GM19395 (cell line): ENCODE measurements around the gene MED15.
"Not testable (repeated sequence)": the region's sequence is repeated elsewhere in the genome, so short reads cannot be mapped to it uniquely, and the experiment has no call there.

Experiments
- ATAC-seq: cut with Tn5 transposase; IDR thresholded peaks from one replicate; pipeline ENCODE4 v1.9.1; 2021; ENCODE audit warnings: mild to moderate bottlenecking, moderate library complexity; ENCODE audit not compliant: unreplicated experiment

MED15 gene, protein sequence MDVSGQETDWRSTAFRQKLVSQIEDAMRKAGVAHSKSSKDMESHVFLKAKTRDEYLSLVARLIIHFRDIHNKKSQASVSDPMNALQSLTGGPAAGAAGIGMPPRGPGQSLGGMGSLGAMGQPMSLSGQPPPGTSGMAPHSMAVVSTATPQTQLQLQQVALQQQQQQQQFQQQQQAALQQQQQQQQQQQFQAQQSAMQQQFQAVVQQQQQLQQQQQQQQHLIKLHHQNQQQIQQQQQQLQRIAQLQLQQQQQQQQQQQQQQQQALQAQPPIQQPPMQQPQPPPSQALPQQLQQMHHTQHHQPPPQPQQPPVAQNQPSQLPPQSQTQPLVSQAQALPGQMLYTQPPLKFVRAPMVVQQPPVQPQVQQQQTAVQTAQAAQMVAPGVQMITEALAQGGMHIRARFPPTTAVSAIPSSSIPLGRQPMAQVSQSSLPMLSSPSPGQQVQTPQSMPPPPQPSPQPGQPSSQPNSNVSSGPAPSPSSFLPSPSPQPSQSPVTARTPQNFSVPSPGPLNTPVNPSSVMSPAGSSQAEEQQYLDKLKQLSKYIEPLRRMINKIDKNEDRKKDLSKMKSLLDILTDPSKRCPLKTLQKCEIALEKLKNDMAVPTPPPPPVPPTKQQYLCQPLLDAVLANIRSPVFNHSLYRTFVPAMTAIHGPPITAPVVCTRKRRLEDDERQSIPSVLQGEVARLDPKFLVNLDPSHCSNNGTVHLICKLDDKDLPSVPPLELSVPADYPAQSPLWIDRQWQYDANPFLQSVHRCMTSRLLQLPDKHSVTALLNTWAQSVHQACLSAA

DNA sequence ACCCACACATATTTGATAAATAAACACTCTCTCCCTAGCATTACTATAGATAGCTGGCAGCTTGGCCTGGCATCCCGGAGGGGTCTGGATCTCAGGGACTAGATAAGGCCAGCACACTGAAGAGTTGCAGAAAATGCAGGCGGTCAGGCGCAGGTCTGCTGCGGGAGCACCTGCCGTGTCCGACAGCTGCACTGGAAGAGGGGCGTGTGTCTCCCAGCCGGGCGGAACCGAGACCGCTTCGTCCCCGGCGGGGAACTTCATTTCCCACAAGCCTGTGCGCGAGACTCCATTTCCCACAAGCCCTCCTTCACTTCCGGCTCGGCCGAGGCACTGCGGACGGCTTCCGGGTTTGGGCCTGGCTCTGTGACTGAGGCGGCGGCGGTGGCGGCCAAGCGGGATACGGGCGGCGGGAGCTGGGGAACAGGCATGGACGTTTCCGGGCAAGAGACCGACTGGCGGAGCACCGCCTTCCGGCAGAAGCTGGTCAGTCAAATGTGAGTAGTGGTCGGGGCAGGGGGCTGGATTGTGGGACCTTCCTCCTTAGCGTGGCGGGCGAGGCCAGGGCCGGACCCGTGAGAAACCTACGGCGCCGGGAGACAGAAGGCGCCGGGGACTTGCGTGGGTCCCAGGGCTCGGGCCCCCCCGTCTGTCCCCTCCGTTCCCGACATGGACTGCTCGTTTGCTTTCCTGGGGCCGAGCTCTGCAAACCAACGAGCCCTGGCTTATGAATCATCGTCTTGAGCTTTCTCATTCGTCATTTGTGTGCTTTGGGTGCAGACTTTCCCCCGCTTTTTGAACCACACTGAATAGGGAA lies at the start of gene MED15:
Gene MED15 (plus strand): TSS at position 358 of the 814 bp plus-strand sequence. CDS start 69 bp downstream, at position 427.
- ATAC-seq = peak; percentile 68

DNA sequence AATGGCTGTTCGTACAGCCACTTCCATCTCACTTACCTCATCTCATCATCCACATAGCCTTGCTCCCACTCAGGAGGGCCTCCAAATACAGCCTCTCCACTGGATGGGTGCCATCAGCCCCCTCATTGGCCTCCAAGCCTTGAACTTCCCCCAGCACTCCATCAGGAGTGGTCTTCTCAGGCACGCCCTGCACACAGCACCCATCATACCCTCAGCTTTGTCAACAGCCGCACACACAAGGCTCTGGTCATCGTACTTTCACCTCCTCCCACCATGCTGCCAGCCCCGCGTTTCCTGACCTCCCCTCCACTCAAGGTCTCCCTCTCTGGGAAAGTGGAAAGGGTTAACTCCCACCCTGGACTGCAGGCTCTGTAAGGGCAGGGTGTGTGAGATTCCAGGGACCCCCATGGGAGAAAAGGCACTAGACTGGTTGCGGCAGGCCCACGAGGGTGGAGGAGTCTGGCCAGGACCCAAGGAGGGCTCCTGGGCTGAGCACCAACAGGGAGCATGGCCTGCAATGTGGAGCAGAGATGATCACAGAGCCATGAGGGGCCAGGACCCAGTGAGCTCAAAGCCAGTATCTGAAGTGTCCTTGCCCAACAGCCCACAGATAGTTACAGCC lies 48.8 kb upstream of the MED15 start:
- no peak for ATAC-seq

DNA sequence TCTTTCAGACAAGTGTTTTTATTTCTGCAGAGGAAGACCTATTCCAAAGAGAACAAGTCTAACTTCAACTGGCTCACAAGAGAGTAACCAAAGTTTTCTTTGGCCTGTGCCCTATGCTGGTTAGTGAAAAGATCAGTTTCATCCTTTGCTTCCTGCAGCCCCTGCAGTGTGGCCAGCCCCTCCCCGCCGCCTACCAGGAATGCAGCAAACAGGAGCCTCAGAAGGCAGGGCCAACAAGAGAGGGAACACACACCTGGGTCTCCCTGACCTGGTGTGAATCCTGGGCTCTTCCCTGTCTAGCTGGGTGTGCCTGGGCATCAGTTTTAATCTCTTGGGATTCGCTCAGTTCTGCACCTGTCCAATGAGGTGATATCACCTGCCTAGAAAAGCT lies 48.3 kb upstream of the MED15 start:
- no peak for ATAC-seq

DNA sequence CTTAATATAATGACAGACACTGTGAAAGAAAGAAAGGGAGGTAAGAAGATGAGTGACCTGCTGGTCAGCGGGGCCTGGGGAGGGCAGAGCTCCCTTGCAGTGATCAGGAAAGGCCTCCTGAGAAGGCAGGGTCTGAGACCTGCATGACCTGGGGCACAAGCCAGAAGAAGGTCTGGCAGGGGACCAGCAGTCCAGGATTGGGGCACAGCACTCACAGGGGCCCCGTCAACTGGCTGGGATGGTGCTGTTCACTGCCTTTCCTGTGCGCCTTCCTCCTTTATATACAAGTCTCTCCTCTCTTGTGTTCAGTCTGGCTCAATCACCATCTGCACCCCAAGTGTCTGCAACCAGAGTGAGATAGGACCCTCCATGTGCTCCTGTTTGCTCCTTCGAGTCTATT lies 47.5 kb upstream of the MED15 start:
- no peak for ATAC-seq

DNA sequence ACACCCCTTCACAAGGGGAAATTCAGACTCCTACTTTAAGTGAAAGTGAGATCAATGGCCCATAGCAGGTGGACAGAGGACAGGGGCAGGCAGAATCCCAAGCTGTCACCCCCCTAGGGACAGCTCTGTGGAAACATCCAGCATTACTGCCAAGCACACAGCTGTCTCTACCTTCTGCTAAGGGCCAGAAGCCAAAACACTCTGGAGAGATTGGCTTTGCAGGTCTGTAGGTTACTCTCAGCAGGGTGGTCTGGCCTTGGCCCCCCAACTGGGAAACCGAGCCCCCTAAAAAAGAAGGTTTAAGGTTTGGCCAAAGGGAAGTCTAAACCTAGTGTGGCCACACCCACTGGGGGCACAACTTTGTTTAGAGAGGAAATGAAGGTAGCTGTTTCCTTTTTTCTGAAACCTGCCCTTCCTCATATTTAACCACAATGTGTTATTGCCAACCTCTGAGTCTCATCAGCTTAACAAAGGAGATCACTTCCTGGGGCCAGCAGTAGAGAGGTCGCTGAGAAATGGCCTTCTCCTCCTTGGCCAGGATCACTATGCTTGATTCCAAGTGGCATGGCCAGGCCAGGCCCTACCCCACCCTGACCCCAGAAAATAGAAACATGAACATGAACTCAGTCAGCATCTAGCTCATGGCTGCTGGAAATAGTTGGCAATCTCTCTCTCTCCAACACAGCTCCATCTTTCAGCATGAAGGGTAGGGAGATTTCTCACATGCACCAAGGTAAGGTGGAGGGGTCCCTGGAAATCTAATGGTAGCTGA lies 43.9 kb upstream of the MED15 start:
- ATAC-seq = no peak

DNA sequence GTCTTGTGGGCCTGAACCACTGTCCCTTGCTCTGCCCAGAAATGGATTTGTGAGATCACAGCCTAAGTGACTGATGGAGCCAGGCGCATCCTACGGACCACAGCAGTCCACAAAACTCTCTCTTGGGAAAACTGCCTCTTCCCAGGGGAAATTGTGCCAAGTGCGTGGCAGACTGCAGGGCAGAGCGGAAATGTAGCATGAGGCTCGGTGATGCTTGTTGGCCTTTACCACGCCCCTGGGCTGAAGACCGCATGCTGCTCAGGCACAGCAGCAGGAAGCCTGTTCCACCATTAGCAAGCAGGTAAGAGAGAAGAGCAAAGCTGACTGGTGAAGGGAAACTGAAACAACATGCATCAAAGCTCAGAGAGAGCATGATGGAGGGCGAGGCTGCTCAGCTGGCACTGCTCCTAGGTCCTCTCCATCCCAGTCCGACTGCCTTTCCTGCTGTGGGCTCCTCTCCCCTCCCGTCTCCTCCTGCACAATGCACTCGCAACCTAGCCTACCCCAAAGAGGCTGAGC lies 43.3 kb upstream of the MED15 start:
- no peak for ATAC-seq

DNA sequence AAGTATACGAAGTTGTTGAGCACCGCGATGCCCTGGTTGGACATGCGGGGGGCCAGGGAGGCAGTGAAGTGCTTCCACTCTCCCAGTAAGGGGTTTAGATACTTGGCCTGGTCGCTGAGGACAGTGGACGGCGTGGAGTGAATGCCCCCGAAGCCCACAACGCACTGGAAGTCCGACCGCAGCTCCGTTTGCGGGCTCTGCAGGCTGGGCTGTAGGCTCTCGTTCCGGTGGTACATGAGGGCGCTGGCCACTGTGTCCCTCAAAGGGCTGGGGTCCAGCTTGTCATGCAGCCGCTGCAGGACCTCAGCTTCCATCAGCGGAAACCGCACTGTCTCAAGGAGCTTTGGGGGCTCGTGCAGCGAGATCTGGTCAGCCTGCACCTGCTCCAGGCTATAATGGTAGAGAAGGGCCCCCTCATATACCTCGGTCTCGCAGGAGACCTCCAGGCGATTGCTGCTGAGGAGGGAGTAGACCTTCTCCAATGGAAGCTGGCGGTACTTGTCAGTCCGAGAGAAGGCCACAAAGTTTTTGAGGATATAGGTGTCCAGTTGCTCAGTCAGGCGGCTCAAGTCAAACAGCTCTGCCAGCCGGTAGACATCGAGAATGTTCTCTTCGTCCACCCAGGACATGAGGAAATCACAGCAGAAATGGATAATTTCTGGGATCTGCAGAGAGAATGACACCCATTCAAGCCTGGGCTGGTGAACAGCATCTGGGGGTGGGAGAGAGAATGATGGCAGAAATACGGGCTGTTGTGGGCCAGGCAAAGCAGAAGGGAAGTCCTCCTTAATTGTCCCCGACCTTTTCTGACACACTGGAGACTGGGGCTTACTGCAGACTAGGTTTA lies 42.3 kb upstream of the MED15 start:
- no peak for ATAC-seq

DNA sequence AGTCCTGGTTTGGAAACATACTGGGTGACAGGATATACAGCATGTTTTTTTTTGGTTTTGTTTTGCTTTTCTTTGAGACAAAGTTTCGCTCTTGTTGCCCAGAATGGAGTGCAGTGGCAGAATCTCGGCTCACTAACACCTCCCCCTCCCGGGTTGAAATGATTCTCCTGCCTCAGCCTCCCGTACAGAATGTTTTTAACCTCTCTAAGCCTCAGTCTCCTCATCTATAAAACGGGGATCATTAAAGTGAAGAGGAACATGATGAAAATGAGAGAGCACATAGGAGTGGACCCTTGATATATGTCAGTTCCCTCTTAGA lies 41.7 kb upstream of the MED15 start:
- no peak for ATAC-seq

DNA sequence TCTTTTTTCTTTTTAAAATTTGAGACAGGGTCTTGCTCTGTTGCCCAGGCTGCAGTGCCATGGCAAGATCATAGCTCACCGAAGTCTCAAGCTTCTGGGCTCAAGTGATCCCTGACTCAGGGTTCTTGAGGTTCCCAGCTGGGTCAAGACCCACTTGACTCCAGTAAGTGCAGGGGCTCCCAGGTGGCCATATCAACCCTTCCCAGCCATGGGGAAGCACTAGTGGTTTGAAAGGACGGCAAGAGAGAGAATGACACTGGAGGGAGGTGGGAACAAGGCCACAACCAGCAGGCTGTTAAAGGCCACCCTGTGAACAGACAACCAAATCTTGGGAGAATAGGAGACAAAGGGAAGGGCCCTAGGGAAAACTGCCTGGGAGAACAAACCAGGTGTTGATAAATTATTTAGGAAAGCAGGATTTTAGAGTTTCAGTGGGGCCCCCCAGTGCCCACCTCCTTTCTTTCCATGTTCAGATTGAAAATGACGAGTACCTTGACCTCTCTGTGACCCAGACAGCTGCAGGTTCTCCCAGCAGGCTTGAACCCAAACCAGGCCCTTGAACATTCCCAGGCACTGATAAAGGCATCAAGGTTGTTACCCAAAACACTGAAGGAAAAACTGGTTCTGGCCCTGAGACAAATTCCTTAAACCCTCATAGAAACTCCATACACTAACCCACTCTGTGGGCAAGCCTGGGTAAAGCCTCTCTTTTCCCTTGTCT lies 40.6 kb upstream of the MED15 start:
- no peak for ATAC-seq

DNA sequence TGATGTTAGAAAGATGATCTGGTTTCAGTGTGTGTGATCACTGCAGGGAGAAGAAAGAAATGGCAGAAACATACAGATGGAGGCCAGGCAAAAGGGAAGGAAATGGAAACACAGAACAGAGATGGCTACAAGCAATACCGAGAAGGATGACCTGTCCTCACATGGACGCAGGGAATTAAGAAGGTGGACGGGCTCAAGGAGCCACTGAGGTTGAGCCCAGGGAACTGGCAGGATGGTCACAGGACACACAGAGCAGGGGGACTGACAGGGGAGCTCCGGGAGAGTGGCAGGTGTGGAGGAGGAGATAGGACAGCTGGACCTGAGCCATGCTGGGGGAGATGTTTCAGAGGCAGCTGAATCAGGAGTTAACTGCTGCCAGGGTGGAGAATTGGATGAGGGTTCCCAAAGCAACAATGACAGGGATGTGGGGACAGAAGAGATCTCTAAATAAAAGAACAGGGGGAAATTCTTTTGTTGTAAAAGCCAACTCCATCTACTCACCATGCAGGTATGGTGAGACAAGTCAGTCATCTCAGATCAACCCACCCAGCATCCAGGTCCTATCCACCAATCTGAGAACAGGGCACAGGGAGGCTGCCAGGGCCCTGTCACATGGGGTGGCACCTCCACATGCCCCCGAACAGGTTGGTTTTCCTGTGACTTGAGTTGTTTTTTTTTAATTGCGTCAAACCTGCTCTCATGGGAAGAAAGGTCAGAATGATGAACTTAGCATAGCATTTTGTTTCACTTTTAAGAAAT lies 38.1 kb upstream of the MED15 start:
- no peak for ATAC-seq

DNA sequence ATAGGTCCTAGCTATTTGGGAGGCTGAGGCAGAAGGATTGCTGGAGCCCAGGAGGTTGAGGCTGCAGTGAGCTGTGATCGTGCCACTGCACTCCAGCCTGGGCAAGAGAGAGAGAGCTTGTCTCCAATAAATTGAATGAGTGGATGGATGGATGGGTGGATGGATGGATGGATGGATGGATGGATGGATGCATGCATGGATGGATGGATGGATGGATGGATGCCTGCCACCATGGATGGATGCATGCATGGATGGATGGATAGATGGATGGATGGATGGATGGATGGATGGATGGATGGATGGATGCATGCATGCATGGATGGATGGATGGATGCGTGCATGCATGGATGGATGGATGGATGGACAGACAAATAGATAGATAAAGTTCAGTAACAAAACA lies 36.9 kb upstream of the MED15 start:
- not testable (repeated sequence) for ATAC-seq

DNA sequence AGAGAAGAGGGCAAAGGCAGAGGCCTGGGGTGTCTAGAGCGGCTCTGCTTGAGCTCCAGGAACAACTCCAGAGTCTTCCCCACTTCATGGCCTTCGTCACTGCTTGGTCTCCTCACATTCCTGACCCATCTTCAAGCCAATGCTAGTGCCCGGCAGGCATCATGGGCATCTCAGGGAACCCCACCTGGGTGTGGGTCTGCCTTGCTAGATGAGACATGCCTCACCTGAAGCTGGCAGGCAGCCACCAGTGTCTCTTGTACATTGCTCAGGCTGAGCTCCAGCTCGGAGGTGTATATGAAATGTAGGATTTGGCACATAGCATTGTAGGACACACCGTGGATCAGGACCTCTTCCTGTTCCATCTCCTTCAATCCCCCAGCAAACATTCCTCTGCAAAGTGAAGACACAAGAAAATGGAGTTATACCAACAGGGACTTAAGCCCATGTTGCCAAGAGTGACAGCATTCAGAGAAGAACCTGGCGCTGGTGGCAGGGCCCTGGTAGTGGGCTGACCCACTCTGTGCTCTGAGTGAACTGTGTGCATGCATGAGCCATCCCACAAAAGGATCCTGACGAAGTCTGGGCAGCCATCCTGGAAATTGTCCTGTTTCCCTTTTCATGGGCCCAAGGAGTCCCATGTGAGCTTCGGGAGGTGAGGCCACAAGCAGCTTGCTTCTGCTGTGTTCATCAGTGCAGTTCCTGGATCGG lies 36.1 kb upstream of the MED15 start:
- ATAC-seq = no peak

DNA sequence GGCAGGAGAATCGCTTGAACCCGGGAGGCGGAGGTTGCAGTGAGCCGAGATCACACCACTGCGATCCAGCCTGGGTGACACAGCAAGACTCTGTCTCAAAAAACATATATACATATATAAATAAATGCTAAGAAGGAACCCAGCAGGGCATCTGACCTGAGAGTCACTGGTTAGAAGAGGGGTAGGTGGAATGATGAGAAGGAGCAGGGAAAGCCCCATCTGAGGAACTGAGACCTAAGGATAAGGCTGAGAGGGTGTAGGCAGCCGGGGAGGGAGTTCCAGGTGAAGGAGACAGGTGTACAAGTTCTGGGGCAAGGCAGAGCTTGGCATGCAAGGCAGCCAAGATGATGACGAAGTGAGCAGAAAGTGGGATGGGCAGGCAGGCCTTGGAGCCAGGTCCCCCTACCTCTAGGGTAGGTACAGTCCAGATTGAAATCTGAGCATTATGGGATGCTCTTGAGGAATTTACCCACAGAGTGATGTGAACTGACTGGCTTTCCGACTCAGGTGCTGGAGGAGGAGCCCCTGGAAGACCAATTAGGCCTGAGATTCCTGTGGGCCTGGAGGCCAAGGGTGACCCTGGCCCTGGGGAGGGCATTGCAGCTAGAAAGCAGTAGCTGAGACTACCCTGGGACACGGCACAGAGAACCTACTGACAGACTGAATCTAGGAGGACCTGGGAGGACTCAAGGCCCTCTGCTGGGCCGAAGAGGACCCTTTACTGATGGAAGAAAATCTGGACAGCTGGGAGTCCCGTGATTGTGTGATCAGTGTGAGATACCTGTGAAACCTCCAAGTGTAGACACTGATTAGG lies 34.6 kb upstream of the MED15 start:
- ATAC-seq = no peak

DNA sequence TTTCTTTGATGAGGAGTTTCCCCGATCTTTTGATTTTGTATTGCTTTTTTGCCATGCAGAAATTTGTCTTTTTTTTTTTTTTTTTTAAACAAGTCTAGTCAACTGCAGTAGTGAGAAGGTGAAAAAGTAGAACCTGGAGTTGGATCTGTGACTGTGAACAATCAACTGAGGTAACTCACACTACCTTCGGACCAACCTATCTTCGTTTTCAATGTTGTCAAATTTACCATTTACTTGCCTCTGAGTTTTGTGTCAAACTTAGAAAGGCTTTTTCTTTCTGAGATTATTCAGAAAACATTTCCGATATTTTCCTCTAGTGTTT lies 32.3 kb upstream of the MED15 start:
- no peak for ATAC-seq

DNA sequence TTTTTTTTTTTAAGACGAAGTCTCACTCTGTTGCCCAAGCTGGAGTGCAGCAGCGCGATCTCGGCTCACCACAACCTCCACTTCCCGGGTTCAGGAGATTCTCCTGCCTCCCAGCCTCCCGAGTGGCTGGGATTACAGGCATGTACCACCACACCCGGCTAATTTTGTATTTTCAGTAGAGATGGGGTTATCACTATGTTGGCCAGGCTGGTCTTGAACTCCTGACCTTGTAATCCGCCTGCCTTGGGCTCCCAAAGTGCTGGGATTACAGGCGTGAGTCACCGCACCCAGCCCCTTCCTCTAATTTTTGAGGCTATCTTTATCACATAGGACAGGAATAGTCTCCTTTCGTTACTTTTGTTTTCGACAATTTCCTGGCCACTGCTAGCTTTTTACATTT lies 31.8 kb upstream of the MED15 start:
- ATAC-seq = not testable (repeated sequence)

DNA sequence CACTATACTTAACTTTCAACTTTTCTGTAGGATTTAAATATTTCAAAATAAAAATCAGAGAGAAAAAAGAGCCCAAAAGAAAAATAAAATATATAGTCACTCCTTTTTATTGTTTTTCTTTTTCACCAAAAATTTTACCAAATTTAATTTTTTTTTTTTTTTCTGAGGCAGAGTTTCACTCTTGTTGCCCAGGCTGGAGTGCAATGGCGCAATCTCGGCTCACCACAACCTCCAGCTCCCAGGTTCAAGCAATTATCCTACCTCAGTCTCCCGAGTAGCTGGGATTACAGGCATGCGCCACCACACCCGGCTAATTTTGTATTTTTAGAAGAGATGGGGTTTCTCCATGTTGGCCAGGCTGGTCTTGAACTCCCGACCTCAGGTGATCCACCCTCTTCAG lies 29.4 kb upstream of the MED15 start:
- ATAC-seq = not testable (repeated sequence)
